WTC11 (cell line): ENCODE data around the gene ROPN1.
"Not testable (repeated sequence)": the region's sequence is repeated elsewhere in the genome, so short reads cannot be mapped to it uniquely, and the experiment has no call there.

ENCODE experiments used
- ARID4B ChIP-seq: sonication (generic); formaldehyde crosslinking; IDR thresholded peaks from 2 replicates; pipeline ENCODE4 v1.8.0; 2023; ENCODE audit warnings: missing genetic modification reagents, mild to moderate bottlenecking, borderline replicate concordance
- CREB1 ChIP-seq: sonication (generic); formaldehyde crosslinking; IDR thresholded peaks from 2 replicates; pipeline ENCODE4 v1.8.0; 2023; ENCODE audit warnings: mild to moderate bottlenecking, missing genetic modification reagents
- CREM ChIP-seq: sonication (generic); formaldehyde crosslinking; IDR thresholded peaks from 2 replicates; pipeline ENCODE4 v1.8.1; 2022; ENCODE audit warnings: mild to moderate bottlenecking, missing genetic modification reagents, moderate library complexity
- CTCF ChIP-seq: fragments of 200-600 bp; IDR thresholded peaks from 2 replicates; pipeline ENCODE4 v1.8.0; 2022; ENCODE audit warnings: antibody characterized with exemption
- KAT7 ChIP-seq: sonication (generic); formaldehyde crosslinking; IDR thresholded peaks from 2 replicates; pipeline ENCODE4 v1.8.1; 2023; ENCODE audit warnings: missing genetic modification reagents, mild to moderate bottlenecking, borderline replicate concordance
- NR2C2 ChIP-seq: sonication (generic); formaldehyde crosslinking; IDR thresholded peaks from 2 replicates; pipeline ENCODE4 v1.8.0; 2022; ENCODE audit warnings: mild to moderate bottlenecking, missing genetic modification reagents
- USF2 ChIP-seq: sonication (generic); formaldehyde crosslinking; IDR thresholded peaks from 2 replicates; pipeline ENCODE4 v1.8.1; 2023; ENCODE audit warnings: mild to moderate bottlenecking, missing genetic modification reagents, moderate library complexity
- ZBTB21 ChIP-seq: sonication (generic); formaldehyde crosslinking; IDR thresholded peaks from 2 replicates; pipeline ENCODE4 v1.8.1; 2023; ENCODE audit warnings: mild to moderate bottlenecking, missing genetic modification reagents, borderline replicate concordance
- ZBTB43 ChIP-seq: sonication (generic); formaldehyde crosslinking; IDR thresholded peaks from 2 replicates; pipeline ENCODE4 v1.8.1; 2023; ENCODE audit warnings: mild to moderate bottlenecking, missing genetic modification reagents

- not testable (repeated sequence) for TF ChIP-seq ARID4B (CRISPR knock-in tag); ZBTB21 (CRISPR knock-in tag); USF2 (CRISPR knock-in tag); CREM (CRISPR knock-in tag); NR2C2; KAT7 (CRISPR knock-in tag); ZBTB43 (CRISPR knock-in tag); CREB1 (CRISPR knock-in tag)
- peak; percentile 47 for TF ChIP-seq CTCF
Observed at GRCh38 chr3:124016483-124016882, 24.6 kb upstream of the ROPN1 start.
